ENCODE results near the gene ZBTB5.
A peak's percentile ranks its signal among the peaks of the same experiment; 100 is the strongest.

The ZBTB5 gene

GRCh38 chr9:37424204-37424685 lies 41.0 kb downstream of the ZBTB5 start:
- DNase-seq (ENCODE audit: low read depth in 2 of 2) = no peak

- DNase-seq (ENCODE audit: low read depth in 2 of 2) = no peak
Observed at GRCh38 chr9:37423508-37423907, 41.7 kb downstream of the ZBTB5 start.

DNA sequence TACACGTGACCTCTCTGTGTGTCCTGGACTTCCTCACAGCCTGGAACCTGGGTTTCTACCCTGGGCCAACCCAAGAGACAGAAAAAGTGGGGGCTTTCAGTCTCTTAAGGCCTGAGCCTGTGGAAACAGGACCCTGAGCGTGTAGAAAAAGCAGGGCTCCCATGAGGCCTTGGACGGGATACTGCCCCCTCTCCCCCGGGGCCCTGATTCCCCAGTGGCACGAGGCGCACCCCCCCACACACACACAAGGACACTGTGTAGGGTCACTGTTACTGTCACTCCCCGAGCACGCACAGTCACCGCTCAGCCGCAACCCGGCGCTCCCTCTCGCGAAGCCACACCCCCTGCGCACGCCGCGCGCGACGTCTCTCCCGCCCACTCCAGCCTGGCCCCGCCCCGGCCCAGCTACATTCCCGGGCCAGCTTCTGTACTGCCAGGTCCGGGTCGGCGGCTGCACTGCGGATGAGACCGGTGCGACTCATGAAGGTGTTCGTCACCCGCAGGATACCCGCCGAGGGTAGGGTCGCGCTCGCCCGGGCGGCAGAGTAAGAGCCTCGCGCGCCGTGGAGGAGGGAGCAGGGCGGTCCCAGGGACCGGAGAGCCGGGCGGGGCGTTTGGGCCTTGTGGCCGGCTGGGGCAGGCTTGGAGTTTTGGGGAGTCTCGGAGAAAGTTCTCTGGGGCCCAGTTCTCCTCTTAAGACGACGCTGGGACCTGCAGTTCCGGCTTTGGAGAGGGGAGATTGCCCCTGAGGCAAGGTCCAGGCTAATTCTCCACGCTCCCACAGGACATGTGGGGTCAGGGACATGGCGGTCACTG lies 42.8 kb downstream of the ZBTB5 start, which contains the start of gene GRHPR:
Gene GRHPR (plus strand): TSS at position 408 of the 816 bp plus-strand sequence. CDS start 55 bp downstream, at position 463.
- DNase-seq (ENCODE audit: low read depth in 2 of 2) = peak; percentile 88 to 90

GRCh38 chr9:37421914-37422288 lies 43.3 kb downstream of the ZBTB5 start:
- DNase-seq (ENCODE audit: low read depth in 2 of 2) = no peak

GRCh38 chr9:37420271-37421215 lies 44.7 kb downstream of the ZBTB5 start:
- no peak for DNase-seq (ENCODE audit: low read depth in 2 of 2)

- no peak for DNase-seq (ENCODE audit: low read depth in 2 of 2)
Observed at GRCh38 chr9:37419204-37419603, 46.0 kb downstream of the ZBTB5 start.

GRCh38 chr9:37417857-37418618 lies 47.2 kb downstream of the ZBTB5 start:
- DNase-seq (ENCODE audit: low read depth in 2 of 2) = no peak

DNA sequence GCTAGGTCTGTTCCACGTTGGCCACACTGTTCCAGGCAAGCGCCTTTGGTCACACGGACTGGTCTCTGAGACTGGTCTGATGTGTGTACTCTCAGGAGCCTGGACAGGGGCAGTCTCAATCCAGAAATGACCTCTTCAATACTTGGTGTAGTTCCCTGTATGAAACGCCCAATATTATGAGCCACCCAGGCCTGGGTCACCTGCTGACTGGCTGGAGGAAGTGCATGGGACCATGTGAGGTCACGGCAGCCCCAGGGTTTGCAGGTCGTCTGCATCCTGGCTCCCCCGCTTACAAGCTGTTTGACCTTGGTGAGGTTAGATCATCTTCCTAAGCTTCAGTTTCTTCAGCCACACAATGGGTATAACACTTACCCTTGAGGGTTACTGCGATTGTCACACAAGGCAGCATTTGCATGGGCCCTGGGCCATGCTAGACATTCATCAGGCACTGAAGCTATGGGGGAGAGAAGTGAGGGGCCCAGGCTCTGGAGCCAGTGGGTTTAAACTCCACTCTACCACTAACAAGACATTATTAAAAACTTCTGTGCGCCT lies 47.9 kb downstream of the ZBTB5 start:
- DNase-seq (ENCODE audit: low read depth in 2 of 2) = no peak

- DNase-seq (ENCODE audit: low read depth in 2 of 2) = peak; percentile 51 to 70
Observed at GRCh38 chr9:37415011-37415719, 50.1 kb downstream of the ZBTB5 start.

DNA sequence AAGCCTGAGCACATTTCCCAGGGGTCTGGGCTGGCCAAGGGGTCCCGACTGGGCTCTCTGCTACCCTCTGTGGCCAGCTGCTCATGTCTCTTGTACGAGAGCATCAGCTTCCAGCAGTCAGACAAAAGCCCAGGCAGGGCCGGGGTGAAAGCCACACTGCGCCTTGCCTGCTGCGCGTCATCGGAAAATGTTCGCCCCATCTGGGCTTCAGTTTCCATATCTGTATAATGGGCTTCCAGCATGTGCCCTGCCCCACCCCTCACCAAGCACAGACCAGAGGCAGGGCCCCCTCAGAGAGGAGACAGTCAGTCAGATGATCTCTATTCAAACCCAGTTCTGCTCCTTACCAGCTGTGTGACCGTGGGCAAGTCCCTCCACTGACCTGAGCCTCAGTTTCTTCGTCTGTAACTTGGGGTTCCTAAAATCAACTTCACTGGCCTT lies 50.7 kb downstream of the ZBTB5 start:
- DNase-seq (ENCODE audit: low read depth in 2 of 2) = no peak

GRCh38 chr9:37413311-37413710 lies 51.9 kb downstream of the ZBTB5 start:
- no peak for DNase-seq (ENCODE audit: low read depth in 2 of 2)

GRCh38 chr9:37412431-37413151 lies 52.7 kb downstream of the ZBTB5 start:
- no peak for DNase-seq (ENCODE audit: low read depth in 2 of 2)

GRCh38 chr9:37410969-37411785 lies 54.1 kb downstream of the ZBTB5 start:
- DNase-seq (ENCODE audit: low read depth in 2 of 2) = peak in 1 of 2 donors; percentile 34

DNA sequence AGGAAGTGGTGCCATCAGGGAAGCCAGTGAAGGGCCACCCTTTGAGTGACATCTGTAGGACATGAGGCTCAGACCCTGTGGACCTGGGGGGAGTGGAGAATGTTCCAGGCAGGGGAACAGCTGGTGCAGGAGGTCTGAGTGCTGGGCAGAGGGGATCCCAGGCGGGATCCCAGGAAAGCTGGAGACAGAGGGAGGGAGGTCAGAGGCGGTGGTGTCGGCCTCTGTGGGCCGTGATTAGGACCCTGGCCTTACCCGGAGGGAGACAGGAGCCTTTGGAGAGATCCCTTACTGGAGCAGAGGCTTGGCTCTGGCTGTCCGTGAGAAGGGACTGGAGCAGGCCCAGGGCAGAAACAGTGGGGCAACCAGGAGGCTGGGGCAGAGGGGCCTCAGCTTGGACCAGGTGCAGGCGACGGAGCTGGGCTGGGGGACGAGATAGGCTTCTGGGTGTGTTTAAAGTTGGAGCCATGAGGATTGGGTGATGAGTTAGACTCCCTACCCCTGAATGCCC lies 54.8 kb downstream of the ZBTB5 start:
- no peak for DNase-seq (ENCODE audit: low read depth in 2 of 2)

- DNase-seq (ENCODE audit: low read depth in 2 of 2) = peak; percentile 37 to 69
Observed at GRCh38 chr9:37408933-37409710, 56.1 kb downstream of the ZBTB5 start.

- no peak for DNase-seq (ENCODE audit: low read depth in 2 of 2)
Observed at GRCh38 chr9:37407468-37407867, 57.8 kb downstream of the ZBTB5 start.

GRCh38 chr9:37406603-37407401 lies 58.4 kb downstream of the ZBTB5 start:
- no peak for DNase-seq (ENCODE audit: low read depth in 2 of 2)
